Measurements from ENCODE around the gene CAV3.

- TF ChIP-seq CTCF (optimal IDR thresholded peaks at IDR 0.05 in 1 of 3, IDR thresholded peaks at IDR 0.05 in 1 of 3, conservative IDR thresholded peaks at IDR 0.05 in 1 of 3; ENCODE audit: extremely low read depth in 1 of 3, insufficient read depth in 2 of 3, low read length in 3 of 3) = peak; percentile 45 to 90 (median 73)
- TF ChIP-seq EZH2 (IDR thresholded peaks at IDR 0.05; ENCODE audit: low read length) = peak; percentile 41
Observed at GRCh38 chr3:8767667-8768363, 34.2 kb downstream of the CAV3 start.
